Measurements from ENCODE around the gene FNBP1. TPM values are rescaled to one million over a fixed set of nuclear protein-coding genes. Genes with fewer than 3 reads are reported as not detected.

Gene FNBP1
- total and polyA plus RNA-seq, 7 donors, result 12.5 to 172 (median 92.8) TPM

DNA sequence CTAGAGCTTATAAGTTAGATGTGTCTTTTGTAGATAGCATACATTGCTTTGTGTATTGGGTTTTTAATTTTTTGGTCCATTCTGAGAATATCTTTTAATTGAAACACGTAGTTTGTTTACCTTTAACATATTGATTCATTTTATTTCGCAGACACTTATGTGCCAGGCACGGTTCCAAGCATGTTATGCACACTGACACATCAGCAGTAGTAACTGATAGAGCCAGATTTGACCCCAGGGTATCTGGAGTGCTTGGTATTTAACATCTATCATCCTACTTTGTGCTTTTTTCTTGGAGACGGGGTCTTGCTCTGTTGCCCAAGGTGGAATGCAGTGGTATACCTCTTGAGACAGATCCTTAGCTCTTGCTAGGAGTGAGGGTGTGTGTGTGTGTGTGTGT, 135.8 kb downstream of the FNBP1 start:
- intact Hi-C loops (cut with DNase I), result no loop called here
- no peak overlapping the region for H3K4me3 ChIP-seq
- H3K36me3 ChIP-seq, result peaks cover 11 to 93% (median 59%) of the 10 kb centered on the region in 4 donors
- H3K4me1 ChIP-seq, result peaks cover 0 to 12% (median 0%) of the 10 kb centered on the region in 4 donors
- H3K9me3 ChIP-seq, result no peaks in the 10 kb centered on the region
- no peak overlapping the region for H3K27ac ChIP-seq
- no peak for DNase-seq
- TF ChIP-seq POLR2AphosphoS5 (IDR thresholded peaks at IDR 0.05), result no peak
- TF ChIP-seq, protein P1, sequence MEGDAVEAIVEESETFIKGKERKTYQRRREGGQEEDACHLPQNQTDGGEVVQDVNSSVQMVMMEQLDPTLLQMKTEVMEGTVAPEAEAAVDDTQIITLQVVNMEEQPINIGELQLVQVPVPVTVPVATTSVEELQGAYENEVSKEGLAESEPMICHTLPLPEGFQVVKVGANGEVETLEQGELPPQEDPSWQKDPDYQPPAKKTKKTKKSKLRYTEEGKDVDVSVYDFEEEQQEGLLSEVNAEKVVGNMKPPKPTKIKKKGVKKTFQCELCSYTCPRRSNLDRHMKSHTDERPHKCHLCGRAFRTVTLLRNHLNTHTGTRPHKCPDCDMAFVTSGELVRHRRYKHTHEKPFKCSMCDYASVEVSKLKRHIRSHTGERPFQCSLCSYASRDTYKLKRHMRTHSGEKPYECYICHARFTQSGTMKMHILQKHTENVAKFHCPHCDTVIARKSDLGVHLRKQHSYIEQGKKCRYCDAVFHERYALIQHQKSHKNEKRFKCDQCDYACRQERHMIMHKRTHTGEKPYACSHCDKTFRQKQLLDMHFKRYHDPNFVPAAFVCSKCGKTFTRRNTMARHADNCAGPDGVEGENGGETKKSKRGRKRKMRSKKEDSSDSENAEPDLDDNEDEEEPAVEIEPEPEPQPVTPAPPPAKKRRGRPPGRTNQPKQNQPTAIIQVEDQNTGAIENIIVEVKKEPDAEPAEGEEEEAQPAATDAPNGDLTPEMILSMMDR (IDR thresholded peaks at IDR 0.05), result no peak
- TF ChIP-seq EP300 (IDR thresholded peaks at IDR 0.05), result no peak
- TF ChIP-seq POLR2A (IDR thresholded peaks at IDR 0.05), result no peak
- H3K27me3 ChIP-seq, result no peaks in the 10 kb centered on the region
- 94 to 97% methylated on average over 4 of the region's 4 CpGs for WGBS, 2 donors

DNA sequence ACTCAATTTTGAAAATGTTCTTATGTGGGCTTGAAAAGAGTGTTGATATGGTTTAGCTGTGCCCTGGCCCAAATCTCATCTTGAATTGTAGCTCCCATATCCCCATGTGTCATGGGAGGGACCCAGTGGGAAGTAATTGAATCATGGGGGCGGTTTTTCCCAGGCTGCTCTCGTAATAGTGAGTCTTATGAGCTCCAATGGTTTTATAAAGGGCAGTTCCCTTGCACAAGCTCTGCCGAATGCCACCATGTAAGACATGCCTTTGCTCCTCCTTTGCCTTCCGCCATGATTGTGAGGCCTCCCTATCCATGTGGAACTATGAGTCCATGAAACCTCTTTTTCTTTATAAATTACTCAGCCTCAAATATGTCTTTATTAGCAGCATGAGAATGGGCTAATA, 136.7 kb downstream of the FNBP1 start:
- Histone ChIP-seq H3K36me3 (peaks cover 5 to 93% (median 60%) of the 10 kb centered on the region in 4 donors), H3K9me3 (no peaks in the 10 kb centered on the region), H3K4me3 (no peak overlapping the region), H3K4me1 (peaks cover 0 to 9% (median 0%) of the 10 kb centered on the region in 4 donors), H3K27ac (no peak overlapping the region), H3K27me3 (no peaks in the 10 kb centered on the region)
- WGBS, 2 donors, result 94 to 97% methylated on average over 4 of the region's 4 CpGs
- DNase-seq, result no peak
- intact Hi-C loops (cut with DNase I), result no loop called here
- TF ChIP-seq EP300 (IDR thresholded peaks at IDR 0.05), result no peak
- TF ChIP-seq, protein P1 (IDR thresholded peaks at IDR 0.05), result no peak

DNA sequence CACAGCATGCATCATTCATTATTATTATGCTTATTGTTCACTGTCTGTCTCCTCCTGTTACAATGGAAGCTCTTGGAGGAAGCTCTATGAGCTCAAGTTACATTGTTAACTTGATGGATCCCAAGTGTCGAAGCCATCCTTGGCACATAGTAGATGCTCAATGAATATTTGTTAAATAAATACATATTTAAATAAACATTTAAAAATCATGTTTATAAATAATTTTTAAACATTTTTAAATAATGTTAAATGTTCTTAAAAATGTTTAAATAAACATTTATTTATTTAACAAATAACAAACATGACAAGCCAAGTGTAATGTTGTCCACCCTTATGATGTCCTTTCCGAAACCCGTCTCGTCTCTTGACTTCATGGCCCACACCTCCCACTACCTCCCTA, 138.3 kb downstream of the FNBP1 start:
- no peak for DNase-seq
- intact Hi-C loops (cut with DNase I), result no loop called here
- H3K36me3 ChIP-seq, result peaks cover 15 to 99% (median 67%) of the 10 kb centered on the region in 4 donors

DNA sequence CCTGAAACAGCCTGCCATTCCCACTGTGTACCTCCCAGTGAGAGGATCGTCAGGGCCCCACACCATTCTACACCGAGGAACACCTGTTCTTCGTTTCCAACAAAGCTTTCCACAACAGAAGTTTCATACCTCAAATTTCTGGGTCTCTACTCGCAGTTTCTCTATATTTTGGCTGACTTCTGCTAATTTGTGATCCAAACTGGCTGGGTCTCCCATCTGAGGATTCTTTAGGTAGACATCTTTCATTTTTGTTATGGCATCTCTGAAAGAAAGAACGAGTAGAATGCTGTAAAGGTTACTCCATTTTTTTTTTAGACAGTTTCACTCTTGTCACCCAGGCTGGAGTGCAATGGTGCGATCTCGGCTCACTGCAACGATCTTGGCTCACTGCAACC, 140.3 kb downstream of the FNBP1 start:
- Histone ChIP-seq H3K9me3 (no peaks in the 10 kb centered on the region), H3K27ac (peak overlapping the region in 1 of 4 donors; percentile 11), H3K4me3 (no peak overlapping the region), H3K27me3 (no peaks in the 10 kb centered on the region), H3K36me3 (peaks cover 26 to 99% (median 70%) of the 10 kb centered on the region in 4 donors), H3K4me1 (no peaks in the 10 kb centered on the region)
- 88 to 96% methylated on average over 8 of the region's 8 CpGs for WGBS, 2 donors
- DNase-seq, result no peak
- intact Hi-C loops (cut with DNase I), result no loop called here
- TF ChIP-seq, protein P1 (IDR thresholded peaks at IDR 0.05), result no peak
- TF ChIP-seq EP300 (IDR thresholded peaks at IDR 0.05), result no peak
- TF ChIP-seq POLR2A (IDR thresholded peaks at IDR 0.05), result no peak
- TF ChIP-seq POLR2AphosphoS5 (IDR thresholded peaks at IDR 0.05), result no peak

More for the DNA sequence above, 138.3 kb downstream of the FNBP1 start:
- H3K9me3 ChIP-seq, result no peaks in the 10 kb centered on the region
- H3K4me1 ChIP-seq, result no peaks in the 10 kb centered on the region
- no peak overlapping the region for H3K27ac ChIP-seq
- no peak for TF ChIP-seq POLR2A (IDR thresholded peaks at IDR 0.05)
- TF ChIP-seq POLR2AphosphoS5 (IDR thresholded peaks at IDR 0.05), result no peak
- H3K4me3 ChIP-seq, result no peak overlapping the region
- H3K27me3 ChIP-seq, result no peaks in the 10 kb centered on the region
- 89 to 90% methylated on average over 4 of the region's 4 CpGs for WGBS, 2 donors

DNA sequence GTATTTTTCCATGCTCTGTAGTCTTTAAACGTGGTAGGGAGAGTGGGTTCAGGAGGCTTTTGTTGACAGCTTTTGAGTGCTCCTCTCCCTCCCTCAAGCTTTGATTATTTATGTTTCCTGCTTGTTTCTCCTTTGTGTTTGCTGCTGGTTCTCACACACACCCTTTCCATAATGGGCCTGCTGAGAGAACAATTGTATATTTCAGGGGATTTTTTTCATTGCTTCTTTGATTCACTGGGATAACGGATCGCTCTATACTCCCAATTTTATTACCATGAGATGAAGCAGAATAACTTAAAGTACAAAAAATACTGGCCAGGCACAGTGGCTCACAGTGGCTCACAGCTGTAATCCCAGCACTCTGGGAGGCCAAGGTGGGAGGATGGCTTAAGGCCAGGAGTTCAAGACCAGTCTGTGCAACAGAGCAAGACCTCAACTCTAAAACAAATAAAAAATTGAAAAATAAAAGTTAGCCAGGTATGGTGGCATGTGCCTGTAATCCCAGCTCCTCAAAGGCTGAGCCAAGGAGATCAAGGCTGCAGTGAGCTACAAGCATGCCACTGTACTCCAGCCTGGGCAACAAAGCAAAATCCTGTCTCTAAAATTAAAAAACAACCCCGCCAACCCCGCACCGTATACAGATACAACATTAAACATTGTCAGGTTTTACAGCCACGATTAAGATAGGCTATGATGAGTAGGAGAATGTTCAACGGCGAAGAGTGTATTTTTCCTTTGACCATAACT, 140.8 kb downstream of the FNBP1 start:
- DNase-seq, result no peak
- peak overlapping the region in 2 of 4 donors; percentile 3 to 11 for H3K27ac ChIP-seq
- no peaks in the 10 kb centered on the region for H3K9me3 ChIP-seq
- H3K4me1 ChIP-seq, result no peaks in the 10 kb centered on the region
- intact Hi-C loops (cut with DNase I), result no loop called here
- H3K4me3 ChIP-seq, result no peak overlapping the region
- 86 to 91% methylated on average over 9 of the region's 9 CpGs for WGBS, 2 donors
- TF ChIP-seq EP300 (IDR thresholded peaks at IDR 0.05) (no peak), POLR2AphosphoS5 (IDR thresholded peaks at IDR 0.05) (no peak), POLR2A (IDR thresholded peaks at IDR 0.05) (no peak)
- TF ChIP-seq, protein P1 (IDR thresholded peaks at IDR 0.05), result no peak
- peaks cover 26 to 99% (median 67%) of the 10 kb centered on the region in 4 donors for H3K36me3 ChIP-seq
- no peaks in the 10 kb centered on the region for H3K27me3 ChIP-seq

Measured in sigmoid colon (tissue), 7 donors.